NK-92 (cell line): ENCODE results near the gene ZNF771.

Source experiments
- DNase-seq: peaks from one replicate; lab custom pipeline; 2025; ENCODE audit not compliant: unreplicated experiment; lab: John Stamatoyannopoulos, UW

Gene ZNF771

DNA sequence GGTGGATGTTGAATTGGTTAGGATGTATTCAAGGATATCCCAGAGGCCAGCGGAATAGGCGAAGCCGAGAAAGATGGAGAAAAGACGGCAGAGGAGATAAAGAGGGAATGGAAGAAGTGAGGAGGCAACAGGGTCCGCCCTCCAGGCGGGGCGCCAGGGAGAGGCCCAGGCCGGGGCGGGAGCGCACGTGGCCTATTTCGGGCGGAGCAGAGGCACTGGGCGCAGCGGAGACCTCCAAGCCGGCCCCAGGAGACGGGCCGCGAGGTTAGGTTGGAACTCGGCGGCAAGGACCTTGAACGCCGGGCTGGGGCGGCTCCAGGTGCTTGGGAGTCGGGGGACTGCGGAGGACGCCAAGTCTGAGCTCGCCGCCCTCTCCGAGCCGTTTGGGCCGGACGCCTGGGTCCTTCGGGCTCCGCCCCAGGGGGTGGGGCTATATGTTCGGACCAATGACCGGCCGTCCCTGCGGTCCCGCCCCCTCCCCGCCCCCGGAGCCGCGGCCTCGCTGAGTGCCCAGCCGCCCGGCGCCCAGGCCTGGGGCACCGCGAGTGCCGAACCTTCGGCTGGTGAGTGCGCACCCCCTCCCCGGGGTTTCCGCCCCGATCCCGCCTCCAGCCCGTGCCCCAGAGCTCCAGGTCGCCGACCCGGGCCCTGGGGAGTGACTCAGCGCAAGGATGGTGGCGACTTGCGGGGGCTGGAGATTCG lies at the start of gene ZNF771:
ZNF771 (plus strand) TSS at position 505 of the 702 bp plus-strand sequence. CDS start 448 bp downstream, outside the sequence.
- DNase-seq, result no peak

- no peak for DNase-seq
Measured at GRCh38 chr16:30357715-30358576, 49.5 kb upstream of the ZNF771 start.

DNA sequence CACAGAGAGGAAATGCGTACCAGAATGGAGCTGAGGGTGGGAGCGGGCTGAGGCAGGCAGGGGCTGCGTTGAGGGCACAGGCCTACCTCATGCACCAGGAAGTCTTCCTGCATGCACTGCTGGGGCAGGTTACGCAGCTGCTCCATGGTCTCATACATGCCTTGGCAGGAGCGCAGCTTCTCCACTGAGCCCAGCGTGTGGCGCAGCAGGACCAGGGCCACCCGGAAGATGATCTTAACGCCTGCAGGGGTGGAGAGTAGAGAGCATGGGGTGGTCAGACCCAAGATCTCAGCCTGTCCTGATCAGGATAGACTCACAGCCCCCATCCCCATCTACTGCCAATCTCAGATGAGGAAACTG lies 48.8 kb upstream of the ZNF771 start:
- no peak for DNase-seq

GRCh38 chr16:30358990-30359870 lies 48.2 kb upstream of the ZNF771 start:
- DNase-seq, result no peak

GRCh38 chr16:30359871-30360170 lies 47.6 kb upstream of the ZNF771 start:
- DNase-seq, result no peak

- no peak for DNase-seq
Measured at GRCh38 chr16:30361180-30361579, 46.2 kb upstream of the ZNF771 start.

DNA sequence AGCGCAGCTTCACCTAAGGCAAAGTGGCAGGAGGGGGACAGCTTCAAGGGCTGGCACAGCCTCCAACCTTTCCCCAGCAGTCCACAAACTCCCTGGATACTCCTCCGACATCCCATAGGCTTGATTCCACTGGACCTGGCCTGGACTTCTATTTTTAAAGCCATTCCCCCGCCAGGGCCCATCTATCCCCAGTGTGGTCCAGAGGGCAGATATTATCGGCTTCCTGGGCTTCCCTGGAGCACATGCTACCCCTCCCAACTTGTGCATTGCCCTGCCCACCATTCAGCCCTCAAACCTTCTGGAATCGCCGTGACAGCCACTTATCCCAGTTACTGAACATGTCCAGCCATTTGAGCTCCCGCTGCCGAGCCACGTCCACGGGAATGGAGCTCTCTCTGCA lies 42.2 kb upstream of the ZNF771 start:
- DNase-seq, result no peak

DNA sequence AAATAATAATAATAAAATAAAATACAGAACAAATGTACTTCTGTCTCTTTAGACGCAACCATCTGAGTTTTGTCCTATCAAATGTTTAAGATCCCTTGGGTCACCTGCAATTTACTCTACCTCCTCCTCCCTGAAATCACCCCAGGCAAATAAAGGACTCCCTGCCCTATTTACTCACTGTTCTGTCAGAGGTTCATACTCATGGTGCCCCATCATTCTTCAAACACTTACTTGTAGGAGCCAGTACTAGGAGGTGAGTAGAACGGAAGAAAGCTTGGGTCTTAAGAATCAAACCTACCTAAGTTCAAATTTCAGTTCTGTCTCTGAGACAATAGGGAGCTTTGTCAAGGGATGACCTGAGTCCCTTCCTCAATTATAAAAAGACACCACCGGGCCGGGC lies 40.9 kb upstream of the ZNF771 start:
- DNase-seq, result no peak

GRCh38 chr16:30367349-30368009 lies 39.9 kb upstream of the ZNF771 start:
- no peak for DNase-seq

DNA sequence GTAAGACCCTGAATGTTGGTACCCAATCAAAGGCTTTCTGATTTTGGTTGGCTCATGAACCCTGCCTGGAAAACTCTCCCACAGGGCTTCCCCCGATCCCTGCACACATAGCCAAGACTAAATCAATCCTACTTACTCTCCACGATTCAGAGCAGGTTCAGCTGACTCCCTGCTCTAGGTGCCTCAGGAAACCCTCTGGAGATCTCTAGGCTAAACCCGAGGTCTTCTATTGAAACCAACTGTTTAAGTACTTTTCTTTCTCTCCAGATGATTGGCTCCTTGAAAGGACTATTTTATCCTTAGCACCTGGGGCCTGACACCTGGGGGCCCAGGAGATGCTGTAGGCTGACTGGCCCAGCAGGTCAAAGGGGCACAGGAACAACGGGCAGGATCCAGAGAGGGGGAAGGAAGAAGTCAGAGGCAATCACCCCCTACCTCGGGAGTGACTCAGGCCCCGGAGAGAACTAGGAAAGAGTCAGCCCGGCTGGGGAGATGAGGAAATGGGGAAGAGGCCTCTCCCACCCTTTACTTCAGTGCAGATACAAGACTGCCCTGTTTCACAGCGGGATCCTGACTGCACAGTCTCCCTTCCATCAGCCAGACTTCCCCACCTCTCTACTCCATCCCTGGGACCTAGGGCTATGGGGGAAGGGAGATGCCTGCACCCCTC lies 39.1 kb upstream of the ZNF771 start:
- DNase-seq, result no peak

GRCh38 chr16:30368792-30369090 lies 38.7 kb upstream of the ZNF771 start:
- DNase-seq, result no peak

- no peak for DNase-seq
Measured at GRCh38 chr16:30369091-30369937, 38.1 kb upstream of the ZNF771 start.

DNA sequence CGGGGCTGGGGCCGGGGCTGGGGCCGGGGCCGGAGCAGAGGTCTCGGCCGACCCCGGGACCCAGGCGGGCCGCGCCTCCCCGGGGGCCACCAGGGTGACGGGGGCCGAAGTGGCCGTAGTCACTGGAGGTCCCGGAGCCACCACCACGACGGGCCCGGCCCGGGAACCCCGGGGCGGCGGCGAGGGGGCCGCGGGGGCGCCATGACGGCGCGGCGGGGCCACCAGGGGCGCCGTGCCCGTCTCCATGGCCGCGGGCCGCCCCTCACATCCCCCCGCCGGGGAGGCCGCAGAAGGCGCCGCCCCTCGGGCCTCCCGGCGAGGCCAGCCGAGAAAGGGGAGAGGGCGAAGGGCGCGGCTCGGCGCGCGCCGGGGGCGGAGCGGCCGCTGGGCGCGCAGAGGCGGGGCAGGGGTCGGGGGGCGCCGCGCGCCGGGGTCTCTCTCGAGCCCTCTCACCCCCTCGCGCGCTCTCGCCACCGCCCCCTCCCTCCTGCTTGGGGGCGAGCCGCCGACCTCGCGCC lies 37.4 kb upstream of the ZNF771 start:
- DNase-seq, result no peak

DNA sequence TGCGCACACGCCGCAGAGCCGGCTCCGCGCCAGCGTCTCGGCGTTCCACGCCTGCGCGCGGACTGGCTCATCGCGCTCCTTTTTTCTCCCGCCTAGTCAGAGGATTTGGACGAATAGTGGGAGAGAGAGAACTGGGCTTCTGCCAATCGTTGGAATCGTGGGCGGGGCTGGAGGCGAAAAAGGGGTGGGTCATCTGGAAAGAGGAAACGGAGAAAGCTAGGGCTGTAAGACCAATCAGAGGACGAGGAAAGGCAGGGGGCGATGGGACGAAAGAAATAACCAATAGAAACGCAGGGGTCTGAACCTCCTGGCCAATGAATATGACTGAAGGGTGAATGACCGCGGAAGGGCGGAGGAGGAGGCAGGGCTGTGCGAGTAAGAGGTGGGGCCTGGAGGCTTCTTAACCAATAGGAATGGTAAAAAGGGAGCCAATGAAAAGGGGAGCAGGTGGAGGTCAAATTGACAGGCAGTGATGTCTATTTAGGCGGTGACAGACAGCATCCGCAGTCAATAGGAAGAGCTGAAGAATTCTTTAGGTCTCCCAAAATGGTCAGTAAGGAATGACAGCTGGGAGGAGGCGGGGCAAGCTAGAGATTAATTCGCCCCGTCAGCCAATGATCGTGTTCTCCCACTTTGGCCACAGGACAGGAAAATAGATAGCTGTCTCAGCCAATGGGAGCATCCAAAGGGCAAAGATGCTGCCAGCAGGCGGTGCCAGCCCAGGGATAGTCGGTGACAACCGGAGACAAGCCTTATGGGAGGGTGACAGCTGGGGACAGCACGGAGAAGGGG lies 36.8 kb upstream of the ZNF771 start, which contains the start of gene TBC1D10B:
TBC1D10B (minus strand) TSS at position 39 of the 792 bp plus-strand sequence. CDS start 311 bp downstream, outside the sequence.
- peak; percentile 98 for DNase-seq

GRCh38 chr16:30371248-30371816 lies 36.1 kb upstream of the ZNF771 start:
- DNase-seq, result no peak

DNA sequence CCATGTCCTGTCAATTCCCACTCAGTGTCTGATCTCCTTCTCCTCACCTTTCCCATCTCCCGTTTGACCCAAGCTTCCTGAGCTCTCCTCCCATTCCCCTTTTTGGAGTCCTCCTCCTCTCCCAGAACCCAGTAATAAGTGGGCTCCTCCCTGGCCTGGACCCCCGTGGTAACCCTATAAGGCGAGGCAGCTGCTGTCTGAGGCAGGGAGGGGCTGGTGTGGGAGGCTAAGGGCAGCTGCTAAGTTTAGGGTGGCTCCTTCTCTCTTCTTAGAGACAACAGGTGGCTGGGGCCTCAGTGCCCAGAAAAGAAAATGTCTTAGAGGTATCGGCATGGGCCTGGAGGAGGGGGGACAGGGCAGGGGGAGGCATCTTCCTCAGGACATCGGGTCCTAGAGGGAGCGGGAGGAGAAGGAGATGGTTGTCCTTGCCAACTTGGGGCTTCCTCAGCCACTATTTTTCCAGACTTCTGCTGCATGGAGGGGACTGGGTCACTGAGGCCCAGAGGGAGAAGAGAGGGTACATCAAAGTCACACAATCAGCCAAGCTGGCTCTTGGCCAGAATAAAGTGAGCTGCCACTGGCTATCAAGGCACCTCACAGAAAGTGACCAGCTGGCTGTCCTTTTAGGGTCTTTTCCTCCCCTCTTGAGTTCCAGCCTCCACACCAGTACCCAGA lies 35.2 kb upstream of the ZNF771 start:
- no peak for DNase-seq

GRCh38 chr16:30372725-30373124 lies 34.7 kb upstream of the ZNF771 start:
- no peak for DNase-seq

DNA sequence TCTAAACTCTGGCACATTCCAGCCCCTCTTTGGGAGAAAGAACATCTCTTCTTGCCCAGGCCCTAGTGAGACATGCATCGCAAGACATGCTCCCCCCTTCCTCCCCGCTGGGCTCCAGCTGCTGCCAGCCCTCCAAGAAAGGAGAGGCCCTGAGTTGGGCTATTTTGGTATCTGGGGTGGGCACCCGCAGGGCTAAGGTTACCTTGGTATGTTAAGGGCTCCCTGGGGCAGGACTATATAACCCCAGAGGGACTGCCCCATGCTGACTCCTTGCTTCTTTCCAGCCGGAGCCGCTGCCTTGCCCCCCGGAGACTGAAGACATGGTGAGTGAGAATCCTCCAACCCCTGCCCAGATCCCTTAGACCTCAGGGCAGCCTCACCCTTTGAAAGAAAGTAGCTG lies 32.9 kb upstream of the ZNF771 start, which contains the start of gene MYL11:
MYL11 (plus strand) TSS at position 265 of the 400 bp plus-strand sequence; CDS start at position 321, 56 bp downstream.
- DNase-seq, result no peak
